ENCODE measurements around the gene C1QTNF8. TPM values are rescaled to one million over a fixed set of nuclear protein-coding genes. Genes with fewer than 3 reads are reported as not detected.

The C1QTNF8 gene
- total RNA-seq, 4 donors from 2014 or later = not detected

GRCh38 chr16:1097800-1098199 lies 1.8 kb upstream of the C1QTNF8 start:
- intact Hi-C loops (cut with DNase I; ENCODE audit: low total_unique reads) = no loop called here
- in situ Hi-C loops (cut with MboI; ENCODE audit: low pct_ligation_motif_present in 1 of 4, low pct_unique_long_range_greater_than_20kb in 1 of 4, low sequenced_read_pairs in 3 of 4) = no loop called here
- TF ChIP-seq EP300 (IDR thresholded peaks at IDR 0.05; ENCODE audit: low read depth) (no peak), POLR2A (IDR thresholded peaks at IDR 0.05) (no peak), POLR2AphosphoS5 (IDR thresholded peaks at IDR 0.05) (no peak), CTCF (IDR thresholded peaks at IDR 0.05) (no peak)
- Histone ChIP-seq H3K27me3 (peaks cover 79% of the 10 kb centered on the region), H3K4me1 (peaks cover 0 to 16% (median 4%) of the 10 kb centered on the region in 4 donors), H3K27ac (no peak overlapping the region), H3K36me3 (no peaks in the 10 kb centered on the region), H3K9me3 (no peaks in the 10 kb centered on the region), H3K4me3 (no peak overlapping the region)
- 73% methylated on average over 20 of the region's 23 CpGs; no CpG with 5 or more reads in 1 of the 2 donors for WGBS, 2 donors (ENCODE audit: low coverage in 1 of 2)
- no peak for DNase-seq

- no peak for DNase-seq
- H3K27me3 ChIP-seq = peaks cover 77% of the 10 kb centered on the region
- H3K27ac ChIP-seq = no peak overlapping the region
- H3K36me3 ChIP-seq = no peaks in the 10 kb centered on the region
- peaks cover 0 to 16% (median 4%) of the 10 kb centered on the region in 4 donors for H3K4me1 ChIP-seq
- 47% methylated on average over 17 of the region's 18 CpGs; no CpG with 5 or more reads in 1 of the 2 donors for WGBS, 2 donors (ENCODE audit: low coverage in 1 of 2)
- in situ Hi-C loops (cut with MboI; ENCODE audit: low pct_ligation_motif_present in 1 of 4, low pct_unique_long_range_greater_than_20kb in 1 of 4, low sequenced_read_pairs in 3 of 4) (no loop called here), intact Hi-C loops (cut with DNase I; ENCODE audit: low total_unique reads) (no loop called here)
- no peaks in the 10 kb centered on the region for H3K9me3 ChIP-seq
- TF ChIP-seq EP300 (IDR thresholded peaks at IDR 0.05; ENCODE audit: low read depth) (no peak), POLR2A (IDR thresholded peaks at IDR 0.05) (no peak), POLR2AphosphoS5 (IDR thresholded peaks at IDR 0.05) (no peak), CTCF (IDR thresholded peaks at IDR 0.05) (no peak)
- no peak overlapping the region for H3K4me3 ChIP-seq
Measured at GRCh38 chr16:1097156-1097555, 1.1 kb upstream of the C1QTNF8 start.

- WGBS, 2 donors (ENCODE audit: low coverage in 1 of 2) = 27% methylated on average over 11 of the region's 16 CpGs; no CpG with 5 or more reads in 1 of the 2 donors
- TF ChIP-seq POLR2A (IDR thresholded peaks at IDR 0.05) (no peak), CTCF (IDR thresholded peaks at IDR 0.05) (no peak), EP300 (IDR thresholded peaks at IDR 0.05; ENCODE audit: low read depth) (no peak), POLR2AphosphoS5 (IDR thresholded peaks at IDR 0.05) (no peak)
- in situ Hi-C loops (cut with MboI; ENCODE audit: low pct_ligation_motif_present in 1 of 4, low pct_unique_long_range_greater_than_20kb in 1 of 4, low sequenced_read_pairs in 3 of 4) (no loop called here), intact Hi-C loops (cut with DNase I; ENCODE audit: low total_unique reads) (no loop called here)
- no peak for DNase-seq
- Histone ChIP-seq H3K4me1 (peaks cover 2 to 16% (median 7%) of the 10 kb centered on the region in 4 donors), H3K27me3 (peaks cover 61% of the 10 kb centered on the region), H3K4me3 (no peak overlapping the region), H3K9me3 (no peaks in the 10 kb centered on the region), H3K36me3 (no peaks in the 10 kb centered on the region), H3K27ac (no peak overlapping the region)
Measured at GRCh38 chr16:1095450-1096168, 435 bp downstream of the C1QTNF8 start.

- H3K27me3 ChIP-seq = peaks cover 57% of the 10 kb centered on the region
- TF ChIP-seq POLR2A (IDR thresholded peaks at IDR 0.05) (no peak), POLR2AphosphoS5 (IDR thresholded peaks at IDR 0.05) (no peak), EP300 (IDR thresholded peaks at IDR 0.05; ENCODE audit: low read depth) (no peak), CTCF (IDR thresholded peaks at IDR 0.05) (no peak)
- no peak overlapping the region for H3K27ac ChIP-seq
- DNase-seq = no peak
- in situ Hi-C loops (cut with MboI; ENCODE audit: low pct_ligation_motif_present in 1 of 4, low pct_unique_long_range_greater_than_20kb in 1 of 4, low sequenced_read_pairs in 3 of 4) = no loop called here
- intact Hi-C loops (cut with DNase I; ENCODE audit: low total_unique reads) = no loop called here
- no peaks in the 10 kb centered on the region for H3K36me3 ChIP-seq
- peaks cover 2 to 12% (median 7%) of the 10 kb centered on the region in 4 donors for H3K4me1 ChIP-seq
- no peaks in the 10 kb centered on the region for H3K9me3 ChIP-seq
- WGBS, 2 donors (ENCODE audit: low coverage in 1 of 2) = 42% methylated on average over 20 of the region's 29 CpGs; no CpG with 5 or more reads in 1 of the 2 donors
- no peak overlapping the region for H3K4me3 ChIP-seq
Measured at GRCh38 chr16:1094601-1095449, 1.2 kb downstream of the C1QTNF8 start.
